Osteocyte (in vitro differentiated cells): ENCODE measurements around the gene GPRIN1. TPM values are rescaled to one million over a fixed set of nuclear protein-coding genes. Genes with fewer than 3 reads are reported as not detected.

Experiments used
- DNase-seq: peaks from one replicate; pipeline ENCODE4 v3.0.0; 2021; ENCODE audit warnings: mixed read lengths; ENCODE audit not compliant: unreplicated experiment; ENCODE audit errors: extremely low spot score
- H3K27ac Mint-ChIP-seq: one replicate; pipeline ENCODE4 v1.8.0; 2021; ENCODE audit warnings: mild to moderate bottlenecking, mixed read lengths; ENCODE audit not compliant: unreplicated experiment
- H3K27me3 Mint-ChIP-seq: one replicate; pipeline ENCODE4 v1.8.0; 2021; ENCODE audit warnings: mixed read lengths; ENCODE audit not compliant: unreplicated experiment
- H3K36me3 Mint-ChIP-seq: one replicate; pipeline ENCODE4 v1.8.0; 2021; ENCODE audit warnings: mixed read lengths; ENCODE audit not compliant: unreplicated experiment
- H3K4me1 Mint-ChIP-seq: one replicate; pipeline ENCODE4 v1.8.0; 2021; ENCODE audit warnings: mixed read lengths; ENCODE audit not compliant: unreplicated experiment
- H3K4me3 Mint-ChIP-seq: one replicate; pipeline ENCODE4 v1.8.0; 2021; ENCODE audit warnings: mild to moderate bottlenecking, moderate library complexity, mixed read lengths; ENCODE audit not compliant: unreplicated experiment
- H3K9me3 Mint-ChIP-seq: one replicate; pipeline ENCODE4 v1.8.0; 2021; ENCODE audit warnings: mixed read lengths; ENCODE audit not compliant: unreplicated experiment
- CTCF ChIP-seq: fragments of 200-600 bp; sonication (generic); IDR thresholded peaks from 2 replicates; pipeline ENCODE4 v1.5.0; 2021; ENCODE audit warnings: antibody characterized with exemption, mild to moderate bottlenecking, moderate library complexity
- microRNA-seq: library from miRNA; unstranded; fragments of <30 nt; microRNA quantifications from one replicate; pipeline ENCODE4 v1.1.0, GENCODE V29; 2020; ENCODE audit not compliant: unreplicated experiment
- total RNA-seq: library from RNA; stranded (reverse); gene quantifications from 2 replicates; pipeline ENCODE4 v1.2.1, GENCODE V29; 2021

Gene GPRIN1
- total RNA-seq, 1 donor from 2014 or later: 1.6 TPM

- Mint-ChIP-seq H3K9me3 (no peaks in the 10 kb centered on the region), H3K27me3 (peaks cover 11% of the 10 kb centered on the region)
- no peak for DNase-seq
Observed at GRCh38 chr5:176550275-176550831, 59.6 kb downstream of the GPRIN1 start.

GRCh38 chr5:176549871-176550270 is 60.1 kb downstream of the GPRIN1 start:
- Mint-ChIP-seq H3K4me3 (no peak overlapping the region), H3K9me3 (no peaks in the 10 kb centered on the region), H3K4me1 (peaks cover 13% of the 10 kb centered on the region), H3K36me3 (no peaks in the 10 kb centered on the region), H3K27me3 (peaks cover 11% of the 10 kb centered on the region), H3K27ac (no peak overlapping the region)
- no peak for TF ChIP-seq CTCF
- no peak for DNase-seq

More at GRCh38 chr5:176550275-176550831, 59.6 kb downstream of the GPRIN1 start:
- TF ChIP-seq CTCF: no peak
- H3K36me3 Mint-ChIP-seq: no peaks in the 10 kb centered on the region
- H3K4me1 Mint-ChIP-seq: peaks cover 15% of the 10 kb centered on the region
- no peak overlapping the region for H3K4me3 Mint-ChIP-seq
- H3K27ac Mint-ChIP-seq: no peak overlapping the region

- H3K4me1 Mint-ChIP-seq: peaks cover 15% of the 10 kb centered on the region
- no peak for DNase-seq
- TF ChIP-seq CTCF: no peak
- H3K27ac Mint-ChIP-seq: no peak within 1 kb of the TSS
- peaks cover 11% of the 10 kb centered on the region for H3K27me3 Mint-ChIP-seq
- H3K4me3 Mint-ChIP-seq: no peak within 1 kb of the TSS
- no peaks in the 10 kb centered on the region for H3K36me3 Mint-ChIP-seq
- no peaks in the 10 kb centered on the region for H3K9me3 Mint-ChIP-seq
Observed at GRCh38 chr5:176548967-176549444, 61.0 kb downstream of the GPRIN1 start, which contains the start of gene CDHR2. Gene CDHR2, plus strand, starts transcription at chr5:176549342. Its CDS starts 16,011 bp downstream, at chr5:176565353.

DNA sequence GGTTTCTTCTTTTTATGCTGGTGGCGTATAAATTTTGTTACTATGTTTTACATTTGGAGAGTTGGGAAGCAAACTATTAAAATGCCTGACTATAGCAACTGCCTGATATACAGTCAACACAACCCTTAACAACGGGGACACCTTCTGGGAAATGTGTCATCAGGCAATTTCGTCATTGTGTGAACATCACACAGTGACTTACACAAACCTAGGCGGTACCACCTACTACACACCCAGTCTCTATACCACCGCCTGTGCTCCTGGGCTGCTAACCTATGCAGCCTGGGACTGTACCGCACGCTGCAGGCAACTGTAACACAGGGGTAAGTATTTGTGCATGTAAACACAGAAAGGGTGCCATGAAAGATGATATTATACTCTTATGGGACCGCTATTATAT is 62.2 kb downstream of the GPRIN1 start:
- Mint-ChIP-seq H3K27ac (no peak overlapping the region), H3K9me3 (no peaks in the 10 kb centered on the region), H3K4me1 (peaks cover 10% of the 10 kb centered on the region), H3K27me3 (peaks cover 8% of the 10 kb centered on the region), H3K36me3 (no peaks in the 10 kb centered on the region), H3K4me3 (no peak overlapping the region)
- no peak for TF ChIP-seq CTCF
- no peak for DNase-seq

Small RNAs within 50 kb of the gene (microRNA-seq; reads per million reads assigned to microRNA genes)
- gene MIR4281: not detected

Other genes with a start within 250 kb of the GPRIN1 start
- 83.3 and 89.7 TPM in 2 replicates for gene KIAA1191, start 248.4 kb downstream of the GPRIN1 start, total RNA-seq
- 25.9 and 32.8 TPM in 2 replicates for gene ARL10, start 244.7 kb downstream of the GPRIN1 start, total RNA-seq
- gene NOP16, start 221.6 kb downstream of the GPRIN1 start, total RNA-seq: 15.5 and 19.8 TPM in 2 replicates
- gene HIGD2A, start 221.4 kb downstream of the GPRIN1 start, total RNA-seq: 79.3 and 83.8 TPM in 2 replicates
- 89.0 and 95.1 TPM in 2 replicates for gene CLTB, start 193.6 kb downstream of the GPRIN1 start, total RNA-seq
- 46.9 and 47.6 TPM in 2 replicates for gene FAF2, start 161.8 kb downstream of the GPRIN1 start, total RNA-seq
- 47.3 and 53.0 TPM in 2 replicates for gene RNF44, start 72.8 kb downstream of the GPRIN1 start, total RNA-seq
- 0.34 and 0.43 TPM in 2 replicates for gene CDHR2, start 60.8 kb downstream of the GPRIN1 start, total RNA-seq
- not detected in 2 replicates for gene SNCB, start 20.4 kb upstream of the GPRIN1 start, total RNA-seq
- gene EIF4E1B, start 20.5 kb upstream of the GPRIN1 start, total RNA-seq: not detected in 2 replicates
- 41.8 and 45.5 TPM in 2 replicates for gene TSPAN17, start 37.3 kb upstream of the GPRIN1 start, total RNA-seq
- gene UNC5A, start 200.4 kb upstream of the GPRIN1 start, total RNA-seq: not detected in 2 replicates